GM18507 (cell line): Measurements from ENCODE around the gene AFMID.
A peak's percentile ranks its signal among the peaks of the same experiment; 100 is the strongest.

Experiments used
- DNase-seq: peaks from one replicate; pipeline ENCODE4 v3.0.0; 2011; ENCODE audit warnings: low read depth; ENCODE audit not compliant: insufficient read length; ENCODE audit errors: extremely low spot score
- FAIRE-seq: peaks from 2 replicates; lab custom pipeline; 2011; peaks lifted over from hg19 to GRCh38; lab: Jason Lieb, UNC

The AFMID gene

DNA sequence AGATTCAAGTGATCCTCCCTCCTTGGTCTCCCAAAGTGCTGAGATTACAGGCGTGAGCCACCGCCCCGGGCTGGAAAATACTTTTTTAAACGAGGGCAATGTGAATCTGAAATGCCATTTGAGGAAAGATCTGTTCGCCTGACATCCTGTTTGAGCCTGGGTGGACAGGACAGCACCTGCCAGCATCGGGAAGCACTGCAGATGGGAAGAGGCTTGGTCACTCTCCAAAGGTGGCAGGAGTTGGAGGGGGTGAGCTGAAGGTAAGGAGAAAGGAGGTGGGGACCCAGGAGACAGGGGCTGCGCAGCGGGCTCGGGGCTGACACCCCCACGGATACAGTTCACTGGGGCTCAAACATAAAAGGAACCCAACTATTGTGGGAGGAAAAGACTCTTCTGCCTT lies 22.9 kb downstream of the AFMID start:
- FAIRE-seq (no peak), DNase-seq (no peak)

DNA sequence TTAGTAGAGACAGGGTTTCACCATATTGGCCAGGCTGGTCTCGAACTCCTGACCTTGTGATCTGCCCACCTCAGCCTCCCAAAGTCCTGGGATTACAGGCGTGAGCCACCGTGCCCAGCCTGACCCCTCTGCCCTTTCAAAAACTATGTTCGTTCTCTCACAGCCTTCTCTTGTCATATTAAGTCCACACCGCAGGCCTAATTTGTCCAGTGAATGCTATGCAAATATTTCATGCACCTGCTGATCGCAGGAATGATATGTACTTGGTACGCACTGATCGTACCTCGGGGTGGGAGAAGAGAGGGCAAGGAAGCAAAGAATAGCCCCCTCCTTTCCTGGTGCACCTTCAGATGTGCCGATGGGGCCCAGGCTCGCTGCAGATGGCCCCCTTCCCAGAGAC lies 23.9 kb downstream of the AFMID start:
- FAIRE-seq (no peak), DNase-seq (no peak)

DNA sequence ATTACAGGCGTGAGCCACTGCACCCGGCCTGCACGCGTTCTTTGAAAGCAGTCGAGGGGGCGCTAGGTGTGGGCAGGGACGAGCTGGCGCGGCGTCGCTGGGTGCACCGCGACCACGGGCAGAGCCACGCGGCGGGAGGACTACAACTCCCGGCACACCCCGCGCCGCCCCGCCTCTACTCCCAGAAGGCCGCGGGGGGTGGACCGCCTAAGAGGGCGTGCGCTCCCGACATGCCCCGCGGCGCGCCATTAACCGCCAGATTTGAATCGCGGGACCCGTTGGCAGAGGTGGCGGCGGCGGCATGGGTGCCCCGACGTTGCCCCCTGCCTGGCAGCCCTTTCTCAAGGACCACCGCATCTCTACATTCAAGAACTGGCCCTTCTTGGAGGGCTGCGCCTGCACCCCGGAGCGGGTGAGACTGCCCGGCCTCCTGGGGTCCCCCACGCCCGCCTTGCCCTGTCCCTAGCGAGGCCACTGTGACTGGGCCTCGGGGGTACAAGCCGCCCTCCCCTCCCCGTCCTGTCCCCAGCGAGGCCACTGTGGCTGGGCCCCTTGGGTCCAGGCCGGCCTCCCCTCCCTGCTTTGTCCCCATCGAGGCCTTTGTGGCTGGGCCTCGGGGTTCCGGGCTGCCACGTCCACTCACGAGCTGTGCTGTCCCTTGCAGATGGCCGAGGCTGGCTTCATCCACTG lies 27.0 kb downstream of the AFMID start, which contains the start of gene BIRC5:
Gene BIRC5 (plus strand): TSS at position 238 of the 690 bp plus-strand sequence. CDS start 64 bp downstream, at position 302.
- DNase-seq, result peak; percentile 98
- peak; percentile 67 for FAIRE-seq

DNA sequence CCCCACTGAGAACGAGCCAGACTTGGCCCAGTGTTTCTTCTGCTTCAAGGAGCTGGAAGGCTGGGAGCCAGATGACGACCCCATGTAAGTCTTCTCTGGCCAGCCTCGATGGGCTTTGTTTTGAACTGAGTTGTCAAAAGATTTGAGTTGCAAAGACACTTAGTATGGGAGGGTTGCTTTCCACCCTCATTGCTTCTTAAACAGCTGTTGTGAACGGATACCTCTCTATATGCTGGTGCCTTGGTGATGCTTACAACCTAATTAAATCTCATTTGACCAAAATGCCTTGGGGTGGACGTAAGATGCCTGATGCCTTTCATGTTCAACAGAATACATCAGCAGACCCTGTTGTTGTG lies 27.5 kb downstream of the AFMID start:
- DNase-seq, result no peak
- no peak for FAIRE-seq

DNA sequence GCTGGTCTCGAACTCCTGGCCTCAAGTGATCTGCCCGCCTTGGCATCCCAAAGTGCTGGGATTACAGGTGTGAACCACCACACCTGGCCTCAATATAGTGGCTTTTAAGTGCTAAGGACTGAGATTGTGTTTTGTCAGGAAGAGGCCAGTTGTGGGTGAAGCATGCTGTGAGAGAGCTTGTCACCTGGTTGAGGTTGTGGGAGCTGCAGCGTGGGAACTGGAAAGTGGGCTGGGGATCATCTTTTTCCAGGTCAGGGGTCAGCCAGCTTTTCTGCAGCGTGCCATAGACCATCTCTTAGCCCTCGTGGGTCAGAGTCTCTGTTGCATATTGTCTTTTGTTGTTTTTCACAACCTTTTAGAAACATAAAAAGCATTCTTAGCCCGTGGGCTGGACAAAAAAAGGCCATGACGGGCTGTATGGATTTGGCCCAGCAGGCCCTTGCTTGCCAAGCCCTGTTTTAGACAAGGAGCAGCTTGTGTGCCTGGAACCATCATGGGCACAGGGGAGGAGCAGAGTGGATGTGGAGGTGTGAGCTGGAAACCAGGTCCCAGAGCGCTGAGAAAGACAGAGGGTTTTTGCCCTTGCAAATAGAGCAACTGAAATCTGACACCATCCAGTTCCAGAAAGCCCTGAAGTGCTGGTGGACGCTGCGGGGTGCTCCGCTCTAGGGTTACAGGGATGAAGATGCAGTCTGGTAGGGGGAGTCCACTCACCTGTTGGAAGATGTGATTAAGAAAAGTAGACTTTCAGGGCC lies 32.4 kb downstream of the AFMID start:
- FAIRE-seq (no peak), DNase-seq (no peak)

DNA sequence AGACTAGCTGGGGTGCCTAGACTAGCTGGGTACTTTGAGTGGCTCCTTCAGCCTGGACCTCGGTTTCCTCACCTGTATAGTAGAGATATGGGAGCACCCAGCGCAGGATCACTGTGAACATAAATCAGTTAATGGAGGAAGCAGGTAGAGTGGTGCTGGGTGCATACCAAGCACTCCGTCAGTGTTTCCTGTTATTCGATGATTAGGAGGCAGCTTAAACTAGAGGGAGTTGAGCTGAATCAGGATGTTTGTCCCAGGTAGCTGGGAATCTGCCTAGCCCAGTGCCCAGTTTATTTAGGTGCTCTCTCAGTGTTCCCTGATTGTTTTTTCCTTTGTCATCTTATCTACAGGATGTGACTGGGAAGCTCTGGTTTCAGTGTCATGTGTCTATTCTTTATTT lies 35.9 kb downstream of the AFMID start:
- no peak for FAIRE-seq
- DNase-seq, result no peak

DNA sequence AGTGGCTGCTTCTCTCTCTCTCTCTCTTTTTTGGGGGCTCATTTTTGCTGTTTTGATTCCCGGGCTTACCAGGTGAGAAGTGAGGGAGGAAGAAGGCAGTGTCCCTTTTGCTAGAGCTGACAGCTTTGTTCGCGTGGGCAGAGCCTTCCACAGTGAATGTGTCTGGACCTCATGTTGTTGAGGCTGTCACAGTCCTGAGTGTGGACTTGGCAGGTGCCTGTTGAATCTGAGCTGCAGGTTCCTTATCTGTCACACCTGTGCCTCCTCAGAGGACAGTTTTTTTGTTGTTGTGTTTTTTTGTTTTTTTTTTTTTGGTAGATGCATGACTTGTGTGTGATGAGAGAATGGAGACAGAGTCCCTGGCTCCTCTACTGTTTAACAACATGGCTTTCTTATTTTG lies 36.6 kb downstream of the AFMID start:
- no peak for FAIRE-seq
- no peak for DNase-seq

DNA sequence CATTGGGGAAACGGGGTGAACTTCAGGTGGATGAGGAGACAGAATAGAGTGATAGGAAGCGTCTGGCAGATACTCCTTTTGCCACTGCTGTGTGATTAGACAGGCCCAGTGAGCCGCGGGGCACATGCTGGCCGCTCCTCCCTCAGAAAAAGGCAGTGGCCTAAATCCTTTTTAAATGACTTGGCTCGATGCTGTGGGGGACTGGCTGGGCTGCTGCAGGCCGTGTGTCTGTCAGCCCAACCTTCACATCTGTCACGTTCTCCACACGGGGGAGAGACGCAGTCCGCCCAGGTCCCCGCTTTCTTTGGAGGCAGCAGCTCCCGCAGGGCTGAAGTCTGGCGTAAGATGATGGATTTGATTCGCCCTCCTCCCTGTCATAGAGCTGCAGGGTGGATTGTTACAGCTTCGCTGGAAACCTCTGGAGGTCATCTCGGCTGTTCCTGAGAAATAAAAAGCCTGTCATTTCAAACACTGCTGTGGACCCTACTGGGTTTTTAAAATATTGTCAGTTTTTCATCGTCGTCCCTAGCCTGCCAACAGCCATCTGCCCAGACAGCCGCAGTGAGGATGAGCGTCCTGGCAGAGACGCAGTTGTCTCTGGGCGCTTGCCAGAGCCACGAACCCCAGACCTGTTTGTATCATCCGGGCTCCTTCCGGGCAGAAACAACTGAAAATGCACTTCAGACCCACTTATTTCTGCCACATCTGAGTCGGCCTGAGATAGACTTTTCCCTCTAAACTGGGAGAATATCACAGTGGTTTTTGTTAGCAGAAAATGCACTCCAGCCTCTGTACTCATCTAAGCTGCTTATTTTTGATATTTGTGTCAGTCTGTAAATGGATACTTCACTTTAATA lies 37.3 kb downstream of the AFMID start:
- no peak for FAIRE-seq
- DNase-seq, result no peak

DNA sequence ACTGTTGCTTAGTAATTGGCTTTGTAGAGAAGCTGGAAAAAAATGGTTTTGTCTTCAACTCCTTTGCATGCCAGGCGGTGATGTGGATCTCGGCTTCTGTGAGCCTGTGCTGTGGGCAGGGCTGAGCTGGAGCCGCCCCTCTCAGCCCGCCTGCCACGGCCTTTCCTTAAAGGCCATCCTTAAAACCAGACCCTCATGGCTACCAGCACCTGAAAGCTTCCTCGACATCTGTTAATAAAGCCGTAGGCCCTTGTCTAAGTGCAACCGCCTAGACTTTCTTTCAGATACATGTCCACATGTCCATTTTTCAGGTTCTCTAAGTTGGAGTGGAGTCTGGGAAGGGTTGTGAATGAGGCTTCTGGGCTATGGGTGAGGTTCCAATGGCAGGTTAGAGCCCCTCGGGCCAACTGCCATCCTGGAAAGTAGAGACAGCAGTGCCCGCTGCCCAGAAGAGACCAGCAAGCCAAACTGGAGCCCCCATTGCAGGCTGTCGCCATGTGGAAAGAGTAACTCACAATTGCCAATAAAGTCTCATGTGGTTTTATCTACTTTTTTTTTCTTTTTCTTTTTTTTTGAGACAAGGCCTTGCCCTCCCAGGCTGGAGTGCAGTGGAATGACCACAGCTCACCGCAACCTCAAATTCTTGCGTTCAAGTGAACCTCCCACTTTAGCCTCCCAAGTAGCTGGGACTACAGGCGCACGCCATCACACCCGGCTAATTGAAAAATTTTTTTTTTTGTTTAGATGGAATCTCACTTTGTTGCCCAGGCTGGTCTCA lies 38.1 kb downstream of the AFMID start:
- DNase-seq (no peak), FAIRE-seq (no peak)

DNA sequence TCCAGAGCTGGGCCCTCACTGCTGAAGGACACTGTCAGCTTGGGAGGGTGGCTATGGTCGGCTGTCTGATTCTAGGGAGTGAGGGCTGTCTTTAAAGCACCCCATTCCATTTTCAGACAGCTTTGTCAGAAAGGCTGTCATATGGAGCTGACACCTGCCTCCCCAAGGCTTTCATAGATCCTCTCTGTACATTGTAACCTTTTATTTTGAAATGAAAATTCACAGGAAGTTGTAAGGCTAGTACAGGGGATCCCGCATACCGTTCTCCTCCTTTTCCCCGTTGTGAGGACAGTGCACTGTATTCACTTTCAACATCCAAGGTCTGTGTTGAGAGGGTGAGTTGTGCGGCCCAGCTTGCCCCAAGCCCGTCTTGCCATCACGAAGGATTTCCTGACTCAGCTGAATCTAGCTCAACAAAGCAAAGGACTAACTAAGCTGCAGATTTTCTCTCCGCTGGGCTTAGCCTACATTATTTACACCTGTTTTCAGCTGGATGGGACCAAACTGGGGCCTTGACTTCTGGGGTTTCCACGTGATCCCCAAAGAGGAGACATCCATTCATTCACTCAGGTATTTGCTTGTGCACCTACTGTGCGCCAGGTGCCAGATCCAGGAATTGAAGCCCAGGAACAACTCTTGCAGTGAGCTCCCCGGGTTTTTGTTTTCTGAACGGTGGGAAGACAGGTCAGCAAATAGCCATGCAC lies 39.0 kb downstream of the AFMID start:
- DNase-seq, result no peak
- FAIRE-seq, result no peak

DNA sequence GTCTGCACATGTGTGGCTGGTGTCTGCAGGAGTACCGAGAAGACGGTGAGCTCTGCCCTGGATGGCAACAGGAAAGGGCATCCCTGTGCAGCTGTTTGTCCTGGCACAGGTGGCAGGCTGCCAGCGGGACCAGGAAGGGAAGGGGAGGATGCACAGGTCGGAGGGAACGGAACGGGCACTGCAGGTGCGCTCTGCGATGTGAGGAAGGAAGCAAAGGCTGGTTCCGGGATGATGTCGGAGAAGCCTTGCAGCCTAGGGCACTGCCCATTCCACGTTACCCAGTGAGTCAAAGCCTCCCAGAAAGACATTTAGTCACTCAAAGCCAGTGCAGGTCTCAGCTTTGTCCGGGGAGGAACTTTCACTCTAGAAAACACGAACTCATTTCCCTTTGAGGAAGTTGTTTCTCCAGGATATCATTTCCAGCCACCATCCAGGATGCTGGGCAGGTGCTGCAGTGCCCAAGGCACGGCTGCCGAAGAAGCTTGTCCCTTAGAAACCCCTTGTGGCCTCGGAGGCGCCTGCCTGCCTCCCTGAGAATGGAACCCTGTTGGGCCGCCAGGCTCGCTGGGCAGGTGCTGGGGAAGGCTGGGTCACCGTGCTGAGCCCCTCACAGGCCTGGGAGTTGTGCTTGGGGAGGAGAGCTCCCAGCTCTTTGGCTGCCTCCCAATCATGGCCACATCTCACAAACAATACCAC lies 39.7 kb downstream of the AFMID start:
- DNase-seq, result no peak
- FAIRE-seq, result no peak

DNA sequence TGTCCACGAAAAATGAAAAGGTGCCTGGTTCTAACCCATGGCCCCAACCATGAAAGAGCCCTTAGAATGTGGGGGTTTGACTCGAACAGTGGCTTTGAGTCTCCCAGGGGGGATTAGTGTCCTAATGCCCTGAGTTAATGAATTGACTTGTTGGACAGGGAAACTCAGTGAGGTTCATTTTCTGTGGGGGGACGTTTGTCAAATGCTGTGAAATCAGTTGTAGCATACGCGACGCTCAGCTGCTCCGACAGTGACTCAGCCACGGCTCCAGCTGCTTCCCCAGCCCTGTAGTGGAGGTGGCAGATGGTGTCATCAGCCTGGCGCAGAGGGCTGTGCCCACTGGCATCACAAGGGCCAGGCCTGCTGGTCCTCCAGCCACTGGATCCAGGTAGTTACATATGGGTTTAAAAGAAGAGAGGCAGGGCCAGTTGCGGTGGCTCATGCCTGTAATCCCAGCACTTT lies 40.3 kb downstream of the AFMID start:
- FAIRE-seq (no peak), DNase-seq (no peak)

DNA sequence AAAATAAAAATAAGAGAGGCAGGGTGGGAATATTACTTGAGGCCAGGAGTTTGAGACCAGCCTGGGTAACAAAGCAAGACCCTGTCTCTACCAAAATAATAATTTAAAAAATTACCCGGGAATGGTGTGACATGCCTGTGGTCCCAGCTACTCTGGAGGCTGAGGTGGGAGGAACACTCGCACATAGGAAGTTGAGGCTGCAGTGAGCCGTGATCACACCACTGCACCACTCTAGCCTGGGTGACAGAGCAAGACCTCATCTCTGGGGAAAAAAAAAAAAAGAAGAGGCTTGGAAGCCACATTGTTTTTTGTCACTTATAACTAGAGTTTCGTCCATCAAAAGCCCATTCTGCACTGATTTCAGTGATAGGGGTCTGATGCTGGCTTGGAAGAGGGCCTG lies 41.0 kb downstream of the AFMID start:
- FAIRE-seq, result no peak
- DNase-seq, result no peak

DNA sequence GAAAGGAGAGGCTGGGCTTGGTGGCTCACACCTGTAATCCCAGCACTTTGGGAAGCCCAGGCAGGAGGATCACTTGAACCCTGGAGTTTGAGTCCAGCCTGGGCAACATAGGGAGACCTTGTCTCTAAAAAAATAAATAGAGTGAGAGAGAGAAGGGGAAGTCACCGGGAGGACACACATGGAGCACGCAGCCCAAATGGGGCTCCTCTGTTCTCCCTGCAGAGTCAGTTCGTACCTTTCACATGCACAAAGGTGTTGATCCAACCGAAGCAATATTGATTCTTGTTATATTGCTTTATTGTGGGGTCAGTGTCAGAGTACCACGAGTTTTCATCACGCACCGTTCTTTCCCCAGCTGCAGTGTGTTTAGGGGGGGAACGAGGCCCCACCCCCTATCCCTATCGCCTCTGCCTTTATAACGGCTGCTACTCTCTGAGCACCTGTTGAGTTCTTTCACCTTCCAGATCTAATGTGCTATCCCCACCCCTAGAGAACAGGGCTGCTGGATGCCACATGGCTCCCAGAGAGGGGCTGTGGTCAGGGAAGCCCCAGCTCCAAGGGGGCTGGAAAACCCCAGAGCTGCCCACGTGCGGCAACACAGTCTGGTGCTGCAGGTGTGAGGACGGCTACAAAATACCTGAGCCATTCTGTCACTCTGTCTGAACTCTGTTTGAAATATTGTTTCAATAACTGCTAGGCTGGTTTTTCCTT lies 43.2 kb downstream of the AFMID start:
- FAIRE-seq, result no peak
- no peak for DNase-seq

DNA sequence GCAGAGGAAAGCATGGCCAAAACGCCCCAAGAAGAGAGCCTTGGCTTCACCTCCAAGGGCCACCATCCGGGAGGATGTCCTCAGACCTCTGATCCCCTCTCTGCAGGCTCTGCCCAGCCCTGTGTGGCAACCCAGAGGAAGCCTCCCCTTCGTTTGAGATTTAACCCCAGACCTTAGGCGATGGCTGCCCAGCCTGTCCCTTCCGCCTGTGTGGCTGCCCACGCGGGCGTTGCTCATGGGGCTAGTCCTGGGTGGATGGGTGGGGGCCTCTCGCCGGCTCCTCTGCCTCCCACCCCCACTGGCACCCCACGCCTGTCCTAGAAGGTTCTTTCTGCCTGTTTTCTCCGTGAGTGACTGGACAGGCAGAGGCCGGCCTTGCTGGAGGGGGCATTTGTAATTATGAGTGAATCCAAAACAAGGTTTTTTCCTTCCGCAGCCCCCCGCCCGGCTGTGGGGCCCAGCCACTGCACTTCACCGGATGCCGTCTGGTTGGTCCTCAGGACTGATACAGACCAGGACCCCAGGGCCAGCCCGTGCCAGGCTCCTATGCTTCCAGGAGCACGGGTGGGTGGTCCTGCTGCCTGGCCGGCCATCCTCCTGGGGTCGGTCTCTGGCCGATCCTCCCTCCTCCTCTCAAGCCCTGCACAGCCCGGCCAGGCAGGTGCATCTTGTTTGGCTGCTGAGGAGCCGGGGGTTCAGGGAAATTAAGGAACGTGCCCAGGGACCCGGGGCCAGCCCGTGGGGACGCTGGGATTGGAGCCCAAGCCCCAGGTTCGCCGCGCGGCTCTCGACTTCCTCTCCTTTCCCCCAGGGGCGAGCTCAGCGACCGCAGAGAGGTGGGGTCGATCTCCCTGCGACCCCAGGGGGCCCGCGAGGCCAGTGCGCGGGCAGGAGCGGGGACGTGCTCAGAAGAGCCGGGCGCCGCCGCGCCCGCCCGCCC lies 44.1 kb downstream of the AFMID start, which contains the start of gene TMEM235:
Gene TMEM235 (plus strand): TSS at position 636 of the 940 bp plus-strand sequence. CDS start 393 bp downstream, outside the sequence.
- DNase-seq (no peak), FAIRE-seq (no peak)

DNA sequence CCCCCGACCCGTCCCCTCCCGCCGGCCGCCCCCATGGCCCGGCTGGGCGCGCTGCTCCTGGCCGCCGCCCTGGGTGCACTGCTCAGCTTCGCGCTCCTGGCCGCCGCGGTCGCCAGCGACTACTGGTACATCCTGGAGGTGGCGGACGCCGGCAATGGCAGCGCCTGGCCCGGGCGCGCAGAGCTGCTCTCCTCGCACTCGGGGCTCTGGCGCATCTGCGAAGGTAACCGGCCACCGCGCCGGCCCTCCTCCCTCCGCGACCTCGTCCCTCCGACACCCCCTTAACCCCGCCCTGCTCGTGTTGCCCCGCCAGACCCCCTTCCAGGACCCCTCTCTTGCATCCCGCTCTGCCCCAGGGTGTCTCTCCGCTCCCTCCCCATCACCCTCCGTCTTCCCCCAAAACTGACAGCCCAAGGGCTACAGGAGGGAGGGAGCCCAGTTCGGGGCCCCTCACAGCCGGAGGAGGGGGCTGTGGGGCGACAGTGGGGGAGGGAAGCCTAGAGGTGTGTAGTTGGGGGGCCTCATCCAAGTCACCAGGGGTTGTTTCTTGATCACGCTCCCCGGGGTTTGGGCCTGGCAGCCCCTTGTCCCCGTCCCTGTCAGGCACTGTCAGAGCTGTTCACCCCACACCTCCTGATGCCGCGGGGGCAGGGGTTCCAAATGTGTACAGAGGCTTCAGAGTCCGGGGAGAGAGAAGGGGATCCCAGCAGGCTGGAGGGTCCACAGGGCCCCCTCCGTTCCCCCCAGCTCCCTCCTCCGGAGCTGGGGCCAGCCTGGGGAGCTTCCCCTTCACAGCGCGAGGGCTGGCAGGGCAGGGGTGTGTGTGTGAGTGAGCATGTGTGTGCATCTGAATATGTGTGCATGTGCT lies 45.1 kb downstream of the AFMID start:
- no peak for FAIRE-seq
- no peak for DNase-seq
